Transverse colon (tissue), 4 donors: ENCODE measurements around the gene FLNA.

Experiments used
- CTCF ChIP-seq, 5 experiments: fragments of 200-600 bp in 3 of 5; fragments of 450-650 bp in 2 of 5; sonication (generic) in 3 of 5; IDR thresholded peaks; 1 replicate in 2 of 5; 2 replicates in 3 of 5; pipeline ENCODE4 v1.5.1; 2016 to 2017; ENCODE audit warnings: antibody characterized with exemption in 5 of 5, inconsistent platforms in 3 of 5, mild to moderate bottlenecking in 2 of 5, moderate library complexity in 1 of 5
- POLR2A ChIP-seq: fragments of 450-650 bp; IDR thresholded peaks from one replicate; pipeline ENCODE4 v1.6.1; 2016; ENCODE audit warnings: antibody characterized with exemption, mild to moderate bottlenecking, moderate library complexity
- POLR2AphosphoS5 ChIP-seq, 3 donors: sonication (generic); formaldehyde crosslinking; IDR thresholded peaks; one replicate each; pipeline ENCODE4 v1.6.1; 2016; ENCODE audit warnings: antibody characterized with exemption in 3 of 3

GRCh38 chrX:154317391-154317995 is 56.9 kb downstream of the FLNA start:
- TF ChIP-seq CTCF (IDR thresholded peaks at IDR 0.05), result peak; percentile 31 to 45 (median 33)
- no peak for TF ChIP-seq POLR2A
- TF ChIP-seq POLR2AphosphoS5 (IDR thresholded peaks at IDR 0.05), result no peak
